Large intestine (tissue), 3 donors: ENCODE data around the gene LDLRAD2. TPM values are rescaled to one million over a fixed set of nuclear protein-coding genes. Genes with fewer than 3 reads are reported as not detected.
"Not testable (repeated sequence)": the region's sequence is repeated elsewhere in the genome, so short reads cannot be mapped to it uniquely, and the experiment has no call there.

Experiments
- DNase-seq, 2 donors: peaks; one replicate each; pipeline versions ENCODE4 v3.0.0 to v3.0.0-alpha.2; 2013
- H3K27ac ChIP-seq: one replicate; pipeline ENCODE4 v1.5.1; 2013; ENCODE audit warnings: low read length
- H3K27me3 ChIP-seq: 2 replicates; pipeline ENCODE4 v1.6.1; 2013; ENCODE audit warnings: low read length; ENCODE audit not compliant: control insufficient read depth, insufficient read depth
- H3K36me3 ChIP-seq: 2 replicates; pipeline ENCODE4 v1.6.1; 2013; ENCODE audit warnings: low read length; ENCODE audit not compliant: control insufficient read depth, insufficient read depth
- H3K4me1 ChIP-seq: one replicate; pipeline ENCODE4 v1.6.1; 2013; ENCODE audit warnings: low read length; ENCODE audit not compliant: control insufficient read depth, insufficient read depth
- H3K4me3 ChIP-seq: one replicate; pipeline ENCODE4 v1.5.1; 2013; ENCODE audit warnings: low read length
- H3K9me3 ChIP-seq: one replicate; pipeline ENCODE4 v1.6.1; 2013; ENCODE audit warnings: mild to moderate bottlenecking, low read depth, low read length, moderate library complexity; ENCODE audit not compliant: control insufficient read depth
- WGBS: methylation state at CpG from one replicate; pipeline ENCODE4 v1.1.5; 2013; ENCODE audit warnings: low lambda C conversion rate; ENCODE audit not compliant: insufficient coverage; 5-methylcytosine and 5-hydroxymethylcytosine counted together
- polyA plus RNA-seq: library from polyadenylated mRNA; unstranded; fragments of 120-200 nt; gene quantifications from one replicate; pipeline ENCODE4 v1.2.1, GENCODE V29; 2013

Gene LDLRAD2
- polyA plus RNA-seq, 1 donor: 2.5 TPM

DNA sequence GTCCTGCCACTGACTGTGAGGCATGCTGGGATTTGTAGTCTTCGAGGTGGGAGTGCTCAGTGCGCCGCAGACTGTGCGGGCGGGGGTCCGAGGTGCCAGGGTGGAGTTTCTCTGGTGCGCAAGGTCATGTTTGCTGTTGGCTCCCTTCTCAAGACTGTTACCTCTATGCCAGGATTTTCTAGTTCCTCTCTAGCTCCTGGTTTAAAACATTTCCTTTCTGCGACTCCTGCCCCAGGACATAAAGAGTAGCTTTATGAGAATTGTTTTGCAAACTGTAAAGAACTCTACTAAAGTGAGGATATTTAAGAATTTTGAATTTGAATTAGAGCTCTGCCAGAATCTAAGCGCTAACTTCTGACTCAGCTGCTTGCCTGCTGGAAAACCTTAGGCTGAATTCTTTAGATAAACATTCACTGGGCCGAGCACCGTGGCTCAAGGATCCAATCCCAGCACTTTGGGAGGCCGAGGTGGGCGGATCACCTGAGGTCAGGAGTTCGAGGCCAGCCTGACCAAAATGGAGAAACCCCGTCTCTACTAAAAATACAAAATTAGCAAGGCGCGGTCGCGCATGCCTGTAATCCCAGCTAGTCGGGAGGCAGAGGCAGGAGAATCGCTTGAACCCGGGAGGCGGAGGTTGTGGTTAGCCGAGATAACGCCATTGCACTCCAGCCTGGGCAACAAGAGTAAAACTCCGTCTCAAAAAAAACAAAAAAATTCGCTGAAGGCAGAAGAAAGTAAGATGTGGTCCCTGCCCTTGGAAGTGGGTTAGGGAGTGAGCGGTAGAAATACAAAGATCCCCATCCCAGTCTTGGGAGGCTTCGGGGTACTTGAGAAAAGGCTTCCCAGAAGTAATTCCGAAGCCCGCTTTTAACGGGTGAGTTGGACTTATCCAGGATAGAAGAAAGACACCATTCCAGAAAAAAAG lies 28.1 kb upstream of the LDLRAD2 start:
- 69% methylated on average over 6 of the region's 32 CpGs for WGBS
- peak overlapping the region; percentile 100 for H3K27ac ChIP-seq
- no peaks in the 10 kb centered on the region for H3K4me1 ChIP-seq
- no peaks in the 10 kb centered on the region for H3K36me3 ChIP-seq
- peak overlapping the region; percentile 99 for H3K4me3 ChIP-seq
- no peaks in the 10 kb centered on the region for H3K9me3 ChIP-seq
- no peaks in the 10 kb centered on the region for H3K27me3 ChIP-seq
- peak; percentile 98 for DNase-seq

DNA sequence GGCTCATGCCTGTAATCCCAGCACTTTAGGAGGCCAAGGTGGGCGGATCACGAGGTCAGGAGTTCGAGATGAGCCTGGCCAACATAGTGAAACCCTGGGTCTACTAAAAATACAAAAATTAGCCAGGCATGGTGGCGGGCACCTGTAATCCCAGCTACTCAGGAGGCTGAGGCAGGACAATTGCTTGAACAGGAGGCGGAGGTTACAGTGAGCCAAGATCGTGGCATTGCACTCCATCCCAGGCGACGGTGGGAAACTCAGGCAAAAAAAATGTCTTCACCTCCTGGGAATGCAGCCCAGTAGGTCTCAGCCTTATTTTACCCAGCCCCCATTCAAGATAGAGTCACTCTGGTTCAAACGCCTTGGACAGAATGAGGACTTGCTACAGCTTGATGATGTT lies 26.3 kb upstream of the LDLRAD2 start:
- H3K36me3 ChIP-seq, H3K27me3 ChIP-seq, H3K4me1 ChIP-seq, DNase-seq, H3K9me3 ChIP-seq, H3K4me3 ChIP-seq, H3K27ac ChIP-seq: not testable (repeated sequence)
- WGBS: no CpG with 5 or more reads among the region's 9 CpGs

DNA sequence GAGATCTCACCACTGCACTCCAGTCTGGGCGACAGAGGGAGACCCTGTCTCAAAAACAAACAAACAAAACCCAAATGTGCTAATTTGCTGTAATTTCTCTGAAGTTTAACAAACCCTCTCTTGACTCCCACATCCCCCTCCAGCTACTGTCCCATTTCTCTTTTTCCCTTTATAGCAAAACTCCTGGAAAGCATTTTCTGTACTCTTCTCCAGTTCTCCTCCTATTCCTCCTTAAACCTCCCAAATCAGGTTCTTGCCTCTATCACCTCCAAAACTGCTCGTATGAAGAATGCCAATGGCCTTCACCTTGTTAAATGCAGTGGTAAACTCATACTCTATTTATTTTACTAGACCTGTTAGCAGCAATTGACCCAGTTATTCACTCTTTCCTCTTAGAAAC lies 25.4 kb upstream of the LDLRAD2 start:
- no peak for DNase-seq
- Histone ChIP-seq H3K4me3 (no peak overlapping the region), H3K9me3 (no peaks in the 10 kb centered on the region), H3K36me3 (no peaks in the 10 kb centered on the region), H3K4me1 (no peaks in the 10 kb centered on the region), H3K27me3 (no peaks in the 10 kb centered on the region), H3K27ac (no peak overlapping the region)
- no CpG with 5 or more reads among the region's 2 CpGs for WGBS

DNA sequence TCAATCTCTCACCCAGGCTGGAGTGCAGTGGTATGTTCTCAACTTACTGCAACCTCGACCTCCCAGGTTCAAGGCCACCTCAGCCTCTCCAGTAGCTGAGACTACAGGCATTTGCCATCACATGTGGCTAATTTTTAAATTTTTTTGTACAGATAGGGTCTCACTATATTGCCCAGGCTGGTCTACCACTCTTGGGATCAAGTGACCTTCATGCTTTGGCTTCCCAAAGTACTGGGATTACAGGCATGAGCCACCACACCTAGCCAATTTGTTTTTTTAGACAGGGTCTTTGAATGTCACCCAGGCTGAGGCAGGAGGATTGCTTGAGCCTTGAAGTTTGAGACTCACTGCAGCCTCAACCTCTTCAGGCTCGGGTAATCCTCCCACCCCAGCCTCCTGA lies 19.0 kb upstream of the LDLRAD2 start:
- DNase-seq: no peak
- Histone ChIP-seq H3K4me1 (no peaks in the 10 kb centered on the region), H3K4me3 (no peak overlapping the region), H3K27ac (no peak overlapping the region), H3K27me3 (no peaks in the 10 kb centered on the region), H3K9me3 (peaks cover 11% of the 10 kb centered on the region), H3K36me3 (no peaks in the 10 kb centered on the region)
- no CpG with 5 or more reads among the region's 2 CpGs for WGBS

DNA sequence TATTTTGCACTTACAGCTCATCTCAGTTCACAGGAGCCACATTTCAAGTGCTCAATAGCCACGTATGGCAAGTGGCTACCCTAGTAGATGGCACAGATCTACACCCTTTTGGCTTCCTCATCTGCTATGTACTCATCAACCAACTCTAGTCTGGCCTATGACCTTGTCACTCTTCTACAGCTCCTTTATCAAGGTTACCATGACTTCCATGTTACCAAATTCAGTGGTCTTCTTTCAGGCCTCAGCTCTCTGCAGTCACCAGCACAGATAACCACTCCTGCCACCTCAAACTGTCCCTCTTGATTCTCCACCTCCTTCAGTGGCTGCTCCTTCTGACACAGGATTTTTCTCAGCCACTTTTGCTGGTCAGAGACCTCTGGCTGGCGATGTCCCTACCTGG lies 17.4 kb upstream of the LDLRAD2 start:
- no peaks in the 10 kb centered on the region for H3K4me1 ChIP-seq
- H3K36me3 ChIP-seq: no peaks in the 10 kb centered on the region
- no peak overlapping the region for H3K27ac ChIP-seq
- no peak for DNase-seq
- no peak overlapping the region for H3K4me3 ChIP-seq
- H3K9me3 ChIP-seq: peaks cover 11% of the 10 kb centered on the region
- WGBS: no CpG with 5 or more reads among the region's 2 CpGs
- H3K27me3 ChIP-seq: no peaks in the 10 kb centered on the region

DNA sequence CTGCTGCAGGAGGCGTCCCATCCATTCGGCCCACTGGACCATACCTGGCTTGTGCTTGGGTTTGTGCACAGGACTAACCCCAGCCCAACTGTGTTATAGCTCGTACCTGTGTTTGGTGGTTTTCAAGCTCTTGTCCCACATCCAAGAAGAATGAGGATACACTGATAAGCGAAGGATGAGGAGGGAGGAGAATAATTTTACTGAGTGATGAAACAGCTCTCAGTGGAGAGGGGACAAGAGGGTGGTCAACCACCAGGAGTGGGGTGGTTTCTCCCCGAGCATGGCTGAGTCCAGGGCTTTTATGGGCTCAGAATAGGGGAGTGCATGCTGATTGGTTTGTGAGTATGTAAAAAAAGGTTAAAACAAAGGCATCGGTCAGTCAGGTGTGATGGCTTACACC lies 17.0 kb upstream of the LDLRAD2 start:
- no CpG with 5 or more reads among the region's 6 CpGs for WGBS

DNA sequence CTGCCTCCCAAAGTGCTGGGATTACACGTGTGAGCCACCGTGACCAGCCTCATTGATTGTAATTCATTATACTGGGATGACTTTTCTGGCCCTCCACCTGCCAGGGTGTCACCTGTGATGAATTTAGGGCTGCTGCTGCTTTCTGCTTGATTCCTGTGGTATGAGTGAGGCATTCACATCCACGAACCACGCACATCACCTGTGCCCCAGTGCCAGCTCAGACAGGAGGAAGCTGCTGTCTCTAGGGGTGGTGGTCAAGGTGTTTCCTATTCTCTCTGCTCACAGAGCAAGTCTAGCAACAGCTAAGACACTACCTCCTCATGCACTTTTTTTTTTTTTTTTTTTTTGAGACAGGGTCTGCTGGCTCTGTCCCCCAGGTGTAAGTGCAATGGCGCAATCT lies 12.3 kb upstream of the LDLRAD2 start:
- peaks cover 10% of the 10 kb centered on the region for H3K9me3 ChIP-seq
- H3K27me3 ChIP-seq: no peaks in the 10 kb centered on the region
- no peak for DNase-seq
- H3K36me3 ChIP-seq: no peaks in the 10 kb centered on the region
- WGBS: no CpG with 5 or more reads among the region's 5 CpGs
- H3K4me3 ChIP-seq: no peak overlapping the region
- no peak overlapping the region for H3K27ac ChIP-seq
- H3K4me1 ChIP-seq: no peaks in the 10 kb centered on the region

More for the DNA sequence above, 17.0 kb upstream of the LDLRAD2 start:
- Histone ChIP-seq H3K9me3 (peaks cover 11% of the 10 kb centered on the region), H3K27ac (no peak overlapping the region), H3K4me1 (no peaks in the 10 kb centered on the region), H3K36me3 (no peaks in the 10 kb centered on the region), H3K27me3 (no peaks in the 10 kb centered on the region), H3K4me3 (no peak overlapping the region)
- no peak for DNase-seq

DNA sequence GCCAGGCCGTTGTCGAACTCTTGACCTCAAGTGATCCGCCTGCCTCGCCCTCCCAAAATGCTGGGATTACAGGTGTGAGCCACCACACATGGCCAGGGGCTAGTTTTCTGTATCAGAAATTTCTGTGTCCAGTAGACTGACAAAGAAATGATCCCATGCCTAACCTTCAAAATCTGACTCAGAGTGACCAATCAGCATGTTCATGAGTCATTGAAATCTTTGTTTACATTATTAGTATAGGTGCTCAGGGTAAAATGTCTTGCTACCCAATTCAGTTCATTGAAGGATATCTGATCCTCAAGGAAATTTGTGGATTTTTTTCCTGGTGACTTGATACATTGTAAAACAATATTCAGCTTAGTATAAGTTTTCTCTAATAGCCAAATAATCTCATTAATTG lies 11.0 kb upstream of the LDLRAD2 start:
- H3K36me3 ChIP-seq: no peaks in the 10 kb centered on the region
- DNase-seq: no peak
- H3K4me1 ChIP-seq: no peaks in the 10 kb centered on the region
- no peaks in the 10 kb centered on the region for H3K27me3 ChIP-seq
- no CpG with 5 or more reads among the region's 4 CpGs for WGBS
- H3K9me3 ChIP-seq: no peaks in the 10 kb centered on the region
- no peak overlapping the region for H3K4me3 ChIP-seq
- H3K27ac ChIP-seq: no peak overlapping the region

DNA sequence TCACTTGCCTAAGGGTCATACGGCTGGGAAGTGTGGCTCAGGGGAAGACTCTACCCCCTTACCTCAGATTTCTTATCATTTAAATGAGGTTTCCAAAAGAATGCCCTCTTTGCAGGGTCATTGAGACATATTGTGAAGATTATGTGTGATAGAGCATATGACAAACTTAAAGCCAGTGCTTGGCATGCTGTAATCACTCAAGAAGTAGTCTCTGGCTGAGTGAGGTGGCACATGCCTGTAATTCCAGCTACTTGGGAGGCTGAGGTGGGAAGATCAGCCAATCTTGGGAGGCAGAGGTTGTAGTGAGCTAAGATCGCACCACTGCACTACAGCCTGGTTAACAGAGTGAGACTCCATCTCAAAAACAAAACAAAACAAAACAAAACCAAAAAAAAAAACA lies 7.5 kb upstream of the LDLRAD2 start:
- Histone ChIP-seq H3K27ac (no peak overlapping the region), H3K4me1 (no peaks in the 10 kb centered on the region), H3K27me3 (no peaks in the 10 kb centered on the region), H3K4me3 (no peak overlapping the region), H3K36me3 (no peaks in the 10 kb centered on the region), H3K9me3 (no peaks in the 10 kb centered on the region)
- DNase-seq: no peak
- WGBS: no CpG with 5 or more reads among the region's 2 CpGs

DNA sequence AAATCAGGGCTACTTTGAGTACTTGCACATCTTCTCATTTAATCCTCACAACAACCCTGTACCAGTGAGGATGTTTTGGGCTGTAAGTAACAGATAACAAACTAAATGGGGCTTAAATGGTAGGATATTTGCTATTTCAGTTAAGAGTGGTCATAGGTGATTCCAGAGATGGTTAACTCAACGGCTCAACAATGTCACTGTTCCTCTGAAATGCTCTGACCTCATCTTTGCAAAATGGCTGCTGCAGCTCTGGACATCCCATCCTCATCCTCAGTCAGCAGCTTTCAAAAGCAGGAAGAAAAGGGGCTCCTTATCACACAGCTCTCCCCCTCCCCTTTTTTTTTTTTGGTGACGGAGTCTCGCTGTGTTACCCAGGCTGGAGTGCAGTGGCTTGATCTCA lies 1.5 kb downstream of the LDLRAD2 start:
- peaks cover 12% of the 10 kb centered on the region for H3K4me1 ChIP-seq
- no peak overlapping the region for H3K4me3 ChIP-seq
- no peak for DNase-seq
- H3K36me3 ChIP-seq: no peaks in the 10 kb centered on the region
- H3K9me3 ChIP-seq: no peaks in the 10 kb centered on the region
- WGBS: no CpG with 5 or more reads among the region's 3 CpGs
- H3K27me3 ChIP-seq: no peaks in the 10 kb centered on the region
- no peak overlapping the region for H3K27ac ChIP-seq
